Astrocyte of the cerebellum (primary cell): ENCODE measurements around the gene EVL.

Experiments used
- DNase-seq: peaks from one replicate; pipeline ENCODE4 v3.0.0-alpha.2; 2011; ENCODE audit warnings: low read depth
- H3K4me3 ChIP-seq: 2 replicates; pipeline ENCODE4 v1.5.1; 2011; ENCODE audit warnings: mild to moderate bottlenecking, low read depth, low read length, moderate library complexity
- CTCF ChIP-seq: IDR thresholded peaks from 2 replicates; pipeline ENCODE4 v1.5.1; 2012; ENCODE audit warnings: low read length, low read depth, moderate library complexity, mild to moderate bottlenecking; ENCODE audit errors: missing control alignments
- in situ Hi-C: cut with HindIII; loops from 2 replicates; pipeline ENCODE4 v1.10.0; 2017; ENCODE audit warnings: low sequenced_read_pairs

Gene EVL

GRCh38 chr14:100129161-100129589 is 64.0 kb downstream of the EVL start:
- no peak overlapping the region for H3K4me3 ChIP-seq
- in situ Hi-C loops, result no loop called here
- DNase-seq, result no peak
- TF ChIP-seq CTCF, result no peak

- DNase-seq, result no peak
- no peak for TF ChIP-seq CTCF
- in situ Hi-C loops, result no loop called here
- no peak overlapping the region for H3K4me3 ChIP-seq
Observed at GRCh38 chr14:100130521-100130920, 65.3 kb downstream of the EVL start.

- in situ Hi-C loops, result no loop called here
- no peak overlapping the region for H3K4me3 ChIP-seq
- DNase-seq, result no peak
- TF ChIP-seq CTCF, result no peak
Observed at GRCh38 chr14:100131181-100131580, 66.0 kb downstream of the EVL start.

GRCh38 chr14:100132161-100132902 is 67.1 kb downstream of the EVL start:
- H3K4me3 ChIP-seq, result no peak overlapping the region
- no peak for DNase-seq
- in situ Hi-C loops, result no loop called here
- TF ChIP-seq CTCF, result no peak

- no peak overlapping the region for H3K4me3 ChIP-seq
- DNase-seq, result no peak
- TF ChIP-seq CTCF, result no peak
- in situ Hi-C loops, result no loop called here
Observed at GRCh38 chr14:100132903-100133510, 67.8 kb downstream of the EVL start.

GRCh38 chr14:100134586-100134985 is 69.4 kb downstream of the EVL start:
- TF ChIP-seq CTCF, result no peak
- no peak overlapping the region for H3K4me3 ChIP-seq
- in situ Hi-C loops, result no loop called here
- DNase-seq, result no peak
